ENCODE measurements around the gene ZIC5. TPM values are rescaled to one million over a fixed set of nuclear protein-coding genes. Genes with fewer than 3 reads are reported as not detected.

The ZIC5 gene
- total and polyA plus RNA-seq, 9 of the 15 experiments (the other 6 are each of a cell fraction or from before 2014, with no cell fraction given) = 0.57 to 2.0 (median 1.1) TPM

DNA sequence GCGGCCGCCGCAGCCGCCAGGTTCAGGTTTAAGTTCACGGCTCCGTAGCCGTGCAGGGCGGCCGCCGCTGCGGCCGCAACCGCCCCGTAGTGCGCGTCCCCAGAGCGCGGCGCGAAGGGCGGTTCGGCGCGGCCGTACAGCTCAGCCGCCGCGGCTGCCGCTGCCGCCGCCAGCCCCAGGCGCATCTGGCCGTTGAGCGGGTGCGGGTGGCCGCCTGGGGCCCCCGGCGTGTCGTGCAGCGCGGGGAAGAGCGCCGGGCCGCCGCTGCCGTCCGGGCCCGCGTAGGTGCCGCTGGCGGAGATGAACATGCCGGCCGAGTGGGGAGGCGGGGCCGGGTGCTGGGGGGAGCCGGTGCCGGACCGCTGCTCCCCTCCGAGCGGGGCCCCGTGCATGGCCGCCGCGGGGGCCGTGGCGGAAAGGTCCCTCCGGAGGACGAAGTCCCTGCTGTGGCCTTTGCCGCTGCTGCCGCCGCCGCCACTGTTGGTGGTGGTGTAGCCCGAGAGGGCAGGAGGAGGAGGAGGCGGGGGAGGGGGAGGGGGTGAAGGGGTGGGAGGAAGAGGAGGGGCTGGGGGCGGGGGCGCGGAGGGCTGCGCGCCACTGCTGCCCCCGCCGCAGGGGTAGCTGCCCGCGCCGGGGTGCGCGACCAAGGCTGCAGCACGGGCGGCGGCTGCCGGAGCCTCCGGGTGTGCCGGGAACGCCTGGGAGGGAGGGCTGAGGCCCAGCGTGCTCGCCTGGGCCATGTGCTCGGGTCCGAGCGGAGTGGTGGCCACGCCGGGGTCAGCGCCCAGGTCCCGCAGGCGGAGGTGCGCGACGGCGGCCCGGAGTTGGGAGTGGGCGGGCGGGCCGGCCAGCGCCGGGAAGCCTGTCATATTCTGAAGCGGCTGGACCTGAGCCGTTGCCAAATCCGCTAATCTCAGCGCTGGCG lies 654 bp downstream of the ZIC5 start (continued):
- TF ChIP-seq, protein P1, sequence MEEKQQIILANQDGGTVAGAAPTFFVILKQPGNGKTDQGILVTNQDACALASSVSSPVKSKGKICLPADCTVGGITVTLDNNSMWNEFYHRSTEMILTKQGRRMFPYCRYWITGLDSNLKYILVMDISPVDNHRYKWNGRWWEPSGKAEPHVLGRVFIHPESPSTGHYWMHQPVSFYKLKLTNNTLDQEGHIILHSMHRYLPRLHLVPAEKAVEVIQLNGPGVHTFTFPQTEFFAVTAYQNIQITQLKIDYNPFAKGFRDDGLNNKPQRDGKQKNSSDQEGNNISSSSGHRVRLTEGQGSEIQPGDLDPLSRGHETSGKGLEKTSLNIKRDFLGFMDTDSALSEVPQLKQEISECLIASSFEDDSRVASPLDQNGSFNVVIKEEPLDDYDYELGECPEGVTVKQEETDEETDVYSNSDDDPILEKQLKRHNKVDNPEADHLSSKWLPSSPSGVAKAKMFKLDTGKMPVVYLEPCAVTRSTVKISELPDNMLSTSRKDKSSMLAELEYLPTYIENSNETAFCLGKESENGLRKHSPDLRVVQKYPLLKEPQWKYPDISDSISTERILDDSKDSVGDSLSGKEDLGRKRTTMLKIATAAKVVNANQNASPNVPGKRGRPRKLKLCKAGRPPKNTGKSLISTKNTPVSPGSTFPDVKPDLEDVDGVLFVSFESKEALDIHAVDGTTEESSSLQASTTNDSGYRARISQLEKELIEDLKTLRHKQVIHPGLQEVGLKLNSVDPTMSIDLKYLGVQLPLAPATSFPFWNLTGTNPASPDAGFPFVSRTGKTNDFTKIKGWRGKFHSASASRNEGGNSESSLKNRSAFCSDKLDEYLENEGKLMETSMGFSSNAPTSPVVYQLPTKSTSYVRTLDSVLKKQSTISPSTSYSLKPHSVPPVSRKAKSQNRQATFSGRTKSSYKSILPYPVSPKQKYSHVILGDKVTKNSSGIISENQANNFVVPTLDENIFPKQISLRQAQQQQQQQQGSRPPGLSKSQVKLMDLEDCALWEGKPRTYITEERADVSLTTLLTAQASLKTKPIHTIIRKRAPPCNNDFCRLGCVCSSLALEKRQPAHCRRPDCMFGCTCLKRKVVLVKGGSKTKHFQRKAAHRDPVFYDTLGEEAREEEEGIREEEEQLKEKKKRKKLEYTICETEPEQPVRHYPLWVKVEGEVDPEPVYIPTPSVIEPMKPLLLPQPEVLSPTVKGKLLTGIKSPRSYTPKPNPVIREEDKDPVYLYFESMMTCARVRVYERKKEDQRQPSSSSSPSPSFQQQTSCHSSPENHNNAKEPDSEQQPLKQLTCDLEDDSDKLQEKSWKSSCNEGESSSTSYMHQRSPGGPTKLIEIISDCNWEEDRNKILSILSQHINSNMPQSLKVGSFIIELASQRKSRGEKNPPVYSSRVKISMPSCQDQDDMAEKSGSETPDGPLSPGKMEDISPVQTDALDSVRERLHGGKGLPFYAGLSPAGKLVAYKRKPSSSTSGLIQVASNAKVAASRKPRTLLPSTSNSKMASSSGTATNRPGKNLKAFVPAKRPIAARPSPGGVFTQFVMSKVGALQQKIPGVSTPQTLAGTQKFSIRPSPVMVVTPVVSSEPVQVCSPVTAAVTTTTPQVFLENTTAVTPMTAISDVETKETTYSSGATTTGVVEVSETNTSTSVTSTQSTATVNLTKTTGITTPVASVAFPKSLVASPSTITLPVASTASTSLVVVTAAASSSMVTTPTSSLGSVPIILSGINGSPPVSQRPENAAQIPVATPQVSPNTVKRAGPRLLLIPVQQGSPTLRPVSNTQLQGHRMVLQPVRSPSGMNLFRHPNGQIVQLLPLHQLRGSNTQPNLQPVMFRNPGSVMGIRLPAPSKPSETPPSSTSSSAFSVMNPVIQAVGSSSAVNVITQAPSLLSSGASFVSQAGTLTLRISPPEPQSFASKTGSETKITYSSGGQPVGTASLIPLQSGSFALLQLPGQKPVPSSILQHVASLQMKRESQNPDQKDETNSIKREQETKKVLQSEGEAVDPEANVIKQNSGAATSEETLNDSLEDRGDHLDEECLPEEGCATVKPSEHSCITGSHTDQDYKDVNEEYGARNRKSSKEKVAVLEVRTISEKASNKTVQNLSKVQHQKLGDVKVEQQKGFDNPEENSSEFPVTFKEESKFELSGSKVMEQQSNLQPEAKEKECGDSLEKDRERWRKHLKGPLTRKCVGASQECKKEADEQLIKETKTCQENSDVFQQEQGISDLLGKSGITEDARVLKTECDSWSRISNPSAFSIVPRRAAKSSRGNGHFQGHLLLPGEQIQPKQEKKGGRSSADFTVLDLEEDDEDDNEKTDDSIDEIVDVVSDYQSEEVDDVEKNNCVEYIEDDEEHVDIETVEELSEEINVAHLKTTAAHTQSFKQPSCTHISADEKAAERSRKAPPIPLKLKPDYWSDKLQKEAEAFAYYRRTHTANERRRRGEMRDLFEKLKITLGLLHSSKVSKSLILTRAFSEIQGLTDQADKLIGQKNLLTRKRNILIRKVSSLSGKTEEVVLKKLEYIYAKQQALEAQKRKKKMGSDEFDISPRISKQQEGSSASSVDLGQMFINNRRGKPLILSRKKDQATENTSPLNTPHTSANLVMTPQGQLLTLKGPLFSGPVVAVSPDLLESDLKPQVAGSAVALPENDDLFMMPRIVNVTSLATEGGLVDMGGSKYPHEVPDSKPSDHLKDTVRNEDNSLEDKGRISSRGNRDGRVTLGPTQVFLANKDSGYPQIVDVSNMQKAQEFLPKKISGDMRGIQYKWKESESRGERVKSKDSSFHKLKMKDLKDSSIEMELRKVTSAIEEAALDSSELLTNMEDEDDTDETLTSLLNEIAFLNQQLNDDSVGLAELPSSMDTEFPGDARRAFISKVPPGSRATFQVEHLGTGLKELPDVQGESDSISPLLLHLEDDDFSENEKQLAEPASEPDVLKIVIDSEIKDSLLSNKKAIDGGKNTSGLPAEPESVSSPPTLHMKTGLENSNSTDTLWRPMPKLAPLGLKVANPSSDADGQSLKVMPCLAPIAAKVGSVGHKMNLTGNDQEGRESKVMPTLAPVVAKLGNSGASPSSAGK (IDR thresholded peaks at IDR 0.05) = peak; percentile 61; the same call in 1 of the 2 replicates
- TF ChIP-seq, protein P2, sequence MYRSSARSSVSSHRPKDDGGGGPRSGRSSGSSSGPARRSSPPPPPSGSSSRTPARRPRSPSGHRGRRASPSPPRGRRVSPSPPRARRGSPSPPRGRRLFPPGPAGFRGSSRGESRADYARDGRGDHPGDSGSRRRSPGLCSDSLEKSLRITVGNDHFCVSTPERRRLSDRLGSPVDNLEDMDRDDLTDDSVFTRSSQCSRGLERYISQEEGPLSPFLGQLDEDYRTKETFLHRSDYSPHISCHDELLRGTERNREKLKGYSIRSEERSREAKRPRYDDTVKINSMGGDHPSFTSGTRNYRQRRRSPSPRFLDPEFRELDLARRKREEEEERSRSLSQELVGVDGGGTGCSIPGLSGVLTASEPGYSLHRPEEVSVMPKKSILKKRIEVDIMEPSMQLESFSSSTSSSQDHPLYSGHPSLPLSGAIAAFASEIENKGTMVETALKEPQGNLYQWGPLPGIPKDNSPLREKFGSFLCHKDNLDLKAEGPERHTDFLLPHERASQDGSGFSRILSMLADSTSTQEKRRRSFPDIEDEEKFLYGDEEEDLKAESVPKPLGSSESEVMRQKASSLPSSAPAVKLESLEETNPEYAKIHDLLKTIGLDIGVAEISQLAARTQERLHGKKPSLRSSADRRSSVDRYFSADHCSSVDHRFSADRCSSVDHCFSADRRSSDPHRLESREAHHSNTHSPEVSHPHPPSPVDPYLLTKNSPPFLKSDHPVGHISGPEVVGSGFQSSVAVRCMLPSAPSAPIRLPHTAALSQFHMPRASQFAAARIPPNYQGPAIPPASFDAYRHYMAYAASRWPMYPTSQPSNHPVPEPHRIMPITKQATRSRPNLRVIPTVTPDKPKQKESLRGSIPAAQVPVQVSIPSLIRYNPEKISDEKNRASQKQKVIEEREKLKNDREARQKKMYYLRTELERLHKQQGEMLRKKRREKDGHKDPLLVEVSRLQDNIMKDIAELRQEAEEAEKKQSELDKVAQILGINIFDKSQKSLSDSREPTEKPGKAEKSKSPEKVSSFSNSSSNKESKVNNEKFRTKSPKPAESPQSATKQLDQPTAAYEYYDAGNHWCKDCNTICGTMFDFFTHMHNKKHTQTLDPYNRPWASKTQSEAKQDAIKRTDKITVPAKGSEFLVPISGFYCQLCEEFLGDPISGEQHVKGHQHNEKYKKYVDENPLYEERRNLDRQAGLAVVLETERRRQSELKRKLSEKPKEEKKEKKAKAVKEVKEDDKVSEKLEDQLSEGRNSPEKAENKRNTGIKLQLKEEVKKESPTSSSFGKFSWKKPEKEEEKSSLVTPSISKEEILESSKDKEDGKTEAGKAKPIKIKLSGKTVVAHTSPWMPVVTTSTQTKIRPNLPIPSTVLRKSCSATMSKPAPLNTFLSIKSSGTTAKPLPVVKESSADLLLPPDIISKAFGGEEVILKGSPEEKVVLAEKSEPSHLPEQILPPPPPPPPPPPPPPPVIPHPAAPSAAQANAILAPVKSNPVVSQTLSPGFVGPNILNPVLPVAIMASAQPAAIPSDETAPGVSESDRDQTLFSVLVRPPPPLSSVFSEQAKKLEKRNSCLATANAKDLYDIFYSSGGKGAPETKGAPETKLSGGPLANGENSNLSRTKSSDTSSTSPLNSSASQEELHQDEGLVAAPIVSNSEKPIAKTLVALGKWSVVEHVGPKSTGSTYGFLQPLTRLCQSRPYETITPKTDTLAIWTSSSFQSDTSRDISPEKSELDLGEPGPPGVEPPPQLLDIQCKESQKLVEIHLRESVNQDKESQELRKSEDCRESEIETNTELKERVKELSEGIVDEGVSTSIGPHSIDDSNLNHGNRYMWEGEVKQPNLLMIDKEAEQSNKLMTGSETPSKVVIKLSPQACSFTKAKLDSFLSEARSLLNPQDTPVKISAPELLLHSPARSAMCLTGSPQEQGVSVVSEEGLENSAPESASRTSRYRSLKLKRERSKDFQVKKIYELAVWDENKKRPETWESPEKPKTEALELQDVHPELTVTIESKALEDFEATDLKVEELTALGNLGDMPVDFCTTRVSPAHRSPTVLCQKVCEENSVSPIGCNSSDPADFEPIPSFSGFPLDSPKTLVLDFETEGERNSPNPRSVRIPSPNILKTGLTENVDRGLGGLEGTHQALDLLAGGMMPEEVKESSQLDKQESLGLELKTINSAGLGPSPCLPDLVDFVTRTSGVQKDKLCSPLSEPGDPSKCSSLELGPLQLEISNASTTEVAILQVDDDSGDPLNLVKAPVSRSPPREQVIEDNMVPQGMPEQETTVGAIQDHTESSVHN (IDR thresholded peaks at IDR 0.05; ENCODE audit: borderline replicate concordance in 1 of 2, low read depth in 1 of 2) = no peak
- no peak for TF ChIP-seq ERF (CRISPR knock-in tag; IDR thresholded peaks at IDR 0.05)
- TF ChIP-seq SMAD4 (CRISPR knock-in tag; conservative IDR thresholded peaks at IDR 0.05) = no peak
- TF ChIP-seq NRF1 (conservative IDR thresholded peaks at IDR 0.05 in 1 of 2, IDR thresholded peaks at IDR 0.05 in 1 of 2) = no peak; a peak in 2 of 4 replicates

All from K562 (cell line).